Posterior vena cava (tissue), 2 donors: Measurements from ENCODE around the gene FER1L5. TPM values are rescaled to one million over a fixed set of nuclear protein-coding genes. Genes with fewer than 3 reads are reported as not detected.

Experiments used
- DNase-seq: peaks from one replicate; pipeline ENCODE4 v3.0.0-alpha.2; 2020; ENCODE audit warnings: low spot score
- intact Hi-C, 2 donors: fragments of 100-400 bp; cut with DNase I; formaldehyde crosslinking; loops; one replicate each; pipeline versions ENCODE4 v1.14.1 to v1.14.2; 2022 to 2023
- total RNA-seq, 2 donors: library from RNA; stranded (reverse); fragmentation: NEBNext Ultra II Directional; extraction: Animal tissue kit (Norgen Biotek cat#: 25700); gene quantifications; one replicate each; pipeline ENCODE4 v1.2.1, GENCODE V29; 2021
- donor health status: DM: yes; HTN: yes; CAD: no.
- donor health status: DM: yes; HTN: yes; CAD: no.

Gene FER1L5
- total RNA-seq, 2 donors from 2014 or later = 0.05 TPM; not detected in 1

DNA sequence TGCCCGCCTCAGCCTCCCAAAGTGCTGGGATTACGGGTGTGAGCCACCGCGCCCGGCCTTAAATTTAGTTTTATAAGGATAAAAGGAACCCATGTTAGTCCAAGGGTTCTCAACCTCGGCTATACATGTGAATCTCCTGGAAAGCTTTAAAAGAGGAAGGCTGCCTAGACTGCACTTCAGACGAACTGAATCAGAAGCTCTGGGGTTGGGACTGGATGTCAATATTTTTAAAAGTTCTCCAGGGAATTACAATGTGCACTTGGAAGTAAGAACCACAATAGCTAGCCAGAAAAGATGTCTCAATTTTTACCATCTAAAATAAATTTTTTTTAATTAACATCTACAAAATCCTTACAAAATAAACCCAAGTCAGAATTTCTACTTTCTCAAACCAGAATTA is 87.2 kb downstream of the FER1L5 start:
- no peak for DNase-seq

DNA sequence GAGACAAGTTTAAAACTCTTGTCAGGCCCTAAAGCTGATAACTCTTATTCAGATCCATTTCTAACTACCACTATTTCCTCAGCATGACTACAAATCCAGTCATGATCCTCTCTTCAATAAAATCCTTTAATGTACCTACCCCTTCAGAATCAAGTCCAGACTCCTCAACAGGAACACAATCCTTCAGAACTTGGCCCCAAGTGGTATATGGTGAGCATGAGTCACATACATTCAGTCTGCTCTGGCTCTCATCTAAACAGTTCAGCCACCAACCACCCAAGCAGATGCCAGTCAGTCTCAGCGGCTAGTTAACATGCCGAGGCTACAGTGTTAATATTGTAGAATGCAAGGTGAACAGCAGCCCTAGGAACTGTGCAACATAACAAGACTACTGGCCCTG is 87.6 kb downstream of the FER1L5 start:
- no peak for DNase-seq
- intact Hi-C loops = loop anchor here in 1 of 2 donors (10.0 kb wide), 1 partner anchor 225 kb away; no protein-coding TSS in a partner anchor

More for the DNA sequence above, 87.2 kb downstream of the FER1L5 start:
- intact Hi-C loops = loop anchor here in 1 of 2 donors (10.0 kb wide), 1 partner anchor 225 kb away; no protein-coding TSS in a partner anchor

DNA sequence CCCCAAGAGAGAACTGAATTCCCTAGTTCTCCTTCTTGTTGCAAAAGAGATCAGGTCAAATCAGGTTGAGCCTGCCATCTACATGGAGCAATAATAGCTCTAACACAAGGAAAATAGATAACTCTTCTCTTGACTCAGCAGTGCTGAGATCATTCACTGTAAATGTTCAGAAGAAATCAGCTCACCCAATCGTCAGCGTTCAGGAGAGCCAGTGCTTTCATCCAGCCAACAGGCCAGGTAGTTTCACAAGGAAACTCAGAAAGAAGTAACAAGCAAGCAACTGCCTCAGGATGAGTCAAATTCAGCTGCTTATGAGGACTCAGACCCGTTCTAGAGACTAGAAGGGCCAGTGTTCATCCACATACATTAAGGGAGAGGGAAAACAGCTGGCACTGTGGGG is 91.4 kb downstream of the FER1L5 start:
- intact Hi-C loops = loop anchor here in 1 of 2 donors (10.0 kb wide), 1 partner anchor 221 kb away; no protein-coding TSS in a partner anchor

DNA sequence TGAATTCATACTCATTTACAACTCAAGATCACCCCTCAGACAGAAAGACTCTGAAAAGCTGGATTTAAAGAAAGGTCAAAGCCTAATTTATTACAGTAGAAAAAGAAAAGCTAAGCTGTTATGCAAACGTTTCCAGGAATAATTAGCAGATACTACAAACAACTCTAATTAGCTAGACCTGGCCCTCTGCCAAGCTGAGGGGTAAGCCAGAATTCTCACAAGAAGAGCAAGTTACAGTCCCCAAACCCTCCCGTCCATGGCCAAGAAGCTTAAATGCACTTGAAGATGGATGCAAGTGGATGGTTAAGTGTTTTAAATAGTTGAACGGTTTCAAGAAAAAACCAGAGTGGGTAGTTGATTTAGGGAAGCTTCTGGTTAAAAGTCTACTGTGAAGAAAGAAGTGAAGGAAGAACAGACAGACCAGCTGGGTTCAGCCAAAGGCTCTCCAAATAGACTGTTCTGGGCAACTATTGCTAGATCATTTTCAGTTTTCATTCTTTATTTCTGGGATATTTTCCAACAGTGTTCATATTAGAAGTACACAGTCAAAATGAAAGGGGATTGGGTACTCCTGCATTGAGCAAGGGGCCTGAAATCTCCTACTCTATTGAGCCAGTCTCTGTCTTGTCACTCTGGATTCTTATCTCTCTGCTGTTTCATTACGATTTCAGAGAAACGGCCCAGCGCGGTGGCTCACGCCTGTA is 92.5 kb downstream of the FER1L5 start:
- intact Hi-C loops = loop anchor here in 1 of 2 donors (10.0 kb wide), 1 partner anchor 220 kb away; no protein-coding TSS in a partner anchor
- no peak for DNase-seq

More for the DNA sequence above, 91.4 kb downstream of the FER1L5 start:
- no peak for DNase-seq

DNA sequence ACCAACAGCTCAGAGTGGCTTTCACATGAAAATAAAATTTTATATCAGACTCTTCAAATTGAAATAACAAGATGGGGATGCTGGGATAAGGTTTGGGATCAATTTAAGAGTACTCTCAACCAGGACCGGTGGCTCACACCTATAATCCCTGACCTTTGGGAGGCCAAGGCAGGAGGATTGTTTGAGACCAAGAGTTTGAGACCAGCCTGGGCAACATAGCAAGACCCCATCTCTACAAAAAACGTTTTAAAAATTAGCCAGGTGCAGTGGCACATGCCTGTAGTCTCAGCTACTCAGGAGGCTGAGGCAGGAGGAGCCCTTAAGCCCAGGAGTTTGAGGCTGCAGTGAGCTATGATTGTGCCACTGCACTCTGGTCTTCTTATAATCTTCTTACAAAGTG is 94.7 kb downstream of the FER1L5 start:
- DNase-seq = no peak
- intact Hi-C loops = loop anchor here in 1 of 2 donors (10.0 kb wide), 1 partner anchor 218 kb away; no protein-coding TSS in a partner anchor

DNA sequence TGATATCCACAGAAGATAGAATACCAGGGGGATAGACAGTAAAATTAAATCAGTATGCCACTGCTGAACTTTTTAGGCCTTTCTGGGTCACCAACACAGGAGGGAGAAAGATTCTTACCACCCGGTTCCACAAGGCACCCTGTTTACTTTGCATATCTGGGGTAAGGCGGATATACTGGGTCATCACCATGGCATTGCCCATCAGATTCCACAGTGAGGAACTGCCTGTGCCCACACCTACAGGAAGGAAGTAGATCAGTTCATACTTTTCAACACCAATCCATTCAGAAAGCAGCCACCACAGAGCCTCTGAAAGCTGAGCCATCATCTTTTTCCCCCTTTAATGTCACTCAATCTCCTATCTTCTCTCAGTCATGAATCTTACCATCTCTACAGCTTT is 95.3 kb downstream of the FER1L5 start:
- no peak for DNase-seq
- intact Hi-C loops = loop anchor here in 1 of 2 donors (10.0 kb wide), 1 partner anchor 217 kb away; no protein-coding TSS in a partner anchor

DNA sequence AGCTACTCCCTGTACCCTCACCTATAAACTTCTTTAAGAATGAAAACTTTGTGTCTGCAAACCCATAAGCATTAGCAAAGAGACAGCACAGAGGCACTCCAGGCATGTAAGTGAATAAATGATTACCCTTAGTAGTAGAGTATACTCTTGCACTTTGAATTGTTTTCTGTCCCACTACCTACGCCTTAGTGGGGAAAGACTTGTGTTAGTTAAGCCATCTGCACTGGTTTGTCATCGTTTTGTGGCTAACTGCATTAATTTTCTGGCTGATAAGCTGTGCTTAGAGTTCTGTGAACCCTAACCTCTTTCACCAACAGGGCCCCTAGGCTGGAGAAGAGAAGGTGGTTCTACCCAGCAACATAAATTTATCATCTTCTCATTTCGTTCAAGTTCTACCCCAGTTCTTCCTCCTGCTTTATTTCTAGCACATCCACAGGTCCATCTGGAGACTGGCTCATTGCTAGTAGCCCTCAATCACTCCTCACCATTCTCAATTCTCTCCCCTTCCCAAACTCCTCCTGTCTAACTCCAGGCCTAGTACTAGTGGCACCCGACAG is 96.6 kb downstream of the FER1L5 start:
- intact Hi-C loops = loop anchor here in 1 of 2 donors (10.0 kb wide), 1 partner anchor 216 kb away; no protein-coding TSS in a partner anchor
- DNase-seq = no peak

DNA sequence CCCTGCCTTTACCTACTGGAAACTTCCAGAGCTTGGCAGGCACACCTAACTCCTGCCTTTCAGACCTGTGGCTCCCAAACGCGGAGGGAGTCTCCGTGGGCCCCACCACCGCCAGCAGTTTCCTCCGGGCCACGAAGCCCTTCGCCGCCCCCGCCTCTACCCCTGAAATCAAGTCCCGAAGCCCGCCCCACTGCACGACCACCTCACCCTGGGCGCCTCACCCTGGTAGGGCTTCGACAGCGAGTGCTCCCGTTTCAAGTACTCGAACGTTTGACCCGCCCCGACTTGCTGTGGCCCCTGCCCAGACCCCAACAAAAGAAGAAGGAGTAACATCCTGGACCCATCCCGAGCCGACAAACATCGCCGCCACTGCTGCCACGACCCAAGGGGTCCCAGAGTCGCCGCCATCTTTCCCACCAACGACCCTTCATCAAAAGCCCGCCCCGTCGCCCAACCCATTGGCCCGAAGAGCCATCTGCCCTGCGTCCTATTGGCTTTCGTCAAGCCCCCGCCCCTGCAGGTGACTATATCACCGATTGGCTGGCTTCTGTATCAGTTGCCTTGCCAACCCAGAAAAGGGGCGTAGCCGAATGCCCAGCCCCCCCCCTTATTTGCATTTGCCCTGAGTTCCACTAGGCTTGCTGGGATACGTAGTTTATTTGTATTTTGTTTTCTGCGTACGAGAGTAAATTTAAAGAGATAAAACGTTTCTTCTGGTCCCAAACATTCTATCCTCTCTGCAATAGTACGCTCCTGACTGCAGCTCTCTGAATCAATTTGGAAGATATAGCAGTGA is 97.3 kb downstream of the FER1L5 start, which contains the start of gene LMAN2L:
Gene LMAN2L, minus strand, starts transcription at position 432 of the 796 bp plus-strand sequence. Its CDS starts 24 bp downstream, at position 408.
- intact Hi-C loops = loop anchor here in 1 of 2 donors (10.0 kb wide), 1 partner anchor 215 kb away; no protein-coding TSS in a partner anchor
- peak; percentile 98 for DNase-seq

DNA sequence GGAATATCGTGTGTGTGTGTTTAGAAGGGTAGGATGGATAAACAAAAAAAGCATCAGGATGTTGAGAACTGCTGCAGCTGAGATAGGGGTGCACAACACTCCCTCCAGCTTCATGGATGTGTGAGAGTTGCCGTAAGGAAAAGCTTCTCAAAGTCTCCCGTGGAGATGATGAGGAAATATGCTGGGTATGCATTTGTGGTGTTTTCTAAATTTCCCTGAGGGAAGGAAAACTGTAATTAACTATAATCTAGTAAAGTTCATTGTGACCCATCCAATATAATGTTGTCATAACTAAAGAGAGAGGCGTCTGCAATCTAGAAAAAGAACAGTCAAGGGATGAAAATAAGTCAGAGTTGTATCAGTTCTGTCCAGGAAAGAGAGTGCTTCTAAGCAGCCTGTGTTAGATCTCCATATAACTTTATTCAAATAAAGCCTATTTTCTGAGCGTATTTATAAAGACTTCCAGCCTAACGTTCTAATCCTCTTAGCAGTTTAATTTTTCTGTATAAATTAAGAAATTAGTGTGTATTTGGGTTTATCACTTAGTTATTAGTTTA is 104.6 kb downstream of the FER1L5 start:
- intact Hi-C loops = no loop called here
- DNase-seq = no peak

DNA sequence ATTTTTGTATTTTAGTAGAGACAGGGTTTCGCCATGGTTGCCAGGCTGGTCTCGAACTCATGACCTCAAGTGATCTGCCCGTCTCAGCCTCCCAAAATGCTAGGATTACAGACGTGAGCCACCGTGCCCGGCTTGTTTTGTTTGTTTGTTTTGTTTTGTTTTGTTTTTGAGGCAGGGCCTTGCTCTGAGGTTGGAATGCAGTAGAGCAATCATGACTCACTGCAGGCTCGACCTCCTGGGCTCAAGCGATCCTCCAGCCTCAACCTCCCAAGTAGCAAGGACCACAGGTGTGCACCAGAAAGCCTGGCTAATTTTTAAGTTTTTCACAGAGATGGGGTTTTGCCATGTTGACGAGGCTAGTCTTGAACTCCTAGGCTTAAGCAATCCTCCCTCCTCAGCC is 109.2 kb downstream of the FER1L5 start:
- intact Hi-C loops = no loop called here

DNA sequence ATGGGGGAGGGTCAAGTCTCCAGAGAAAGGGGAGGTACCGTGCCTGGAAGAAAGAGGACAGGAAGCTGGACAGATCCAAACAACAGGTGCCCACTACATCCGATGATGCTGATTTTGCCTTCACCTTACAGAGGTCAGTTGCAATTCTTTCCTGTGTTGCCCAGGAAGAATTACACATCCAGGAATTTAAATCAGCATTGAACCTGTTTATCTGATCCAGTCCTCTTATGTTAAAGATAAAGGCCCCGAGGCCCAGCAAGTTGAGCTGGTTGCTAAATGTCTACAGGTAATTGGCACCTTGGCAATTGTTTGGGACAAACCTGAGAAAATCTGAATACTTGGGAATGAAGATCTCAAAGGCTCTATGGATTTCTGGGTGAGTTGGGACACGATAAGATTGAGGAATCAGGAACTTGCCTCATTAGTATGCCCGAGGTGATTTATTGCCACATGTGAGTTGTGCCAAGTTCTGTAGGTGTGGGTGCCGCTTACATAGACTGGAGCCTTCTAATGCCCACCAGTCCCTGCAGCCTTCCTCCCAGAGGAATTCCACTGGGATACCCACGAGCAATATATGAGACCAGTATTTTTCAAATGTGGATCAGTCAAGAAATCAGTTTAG is 111.2 kb downstream of the FER1L5 start:
- intact Hi-C loops = no loop called here
- no peak for DNase-seq

More for the DNA sequence above, 109.2 kb downstream of the FER1L5 start:
- DNase-seq = no peak

DNA sequence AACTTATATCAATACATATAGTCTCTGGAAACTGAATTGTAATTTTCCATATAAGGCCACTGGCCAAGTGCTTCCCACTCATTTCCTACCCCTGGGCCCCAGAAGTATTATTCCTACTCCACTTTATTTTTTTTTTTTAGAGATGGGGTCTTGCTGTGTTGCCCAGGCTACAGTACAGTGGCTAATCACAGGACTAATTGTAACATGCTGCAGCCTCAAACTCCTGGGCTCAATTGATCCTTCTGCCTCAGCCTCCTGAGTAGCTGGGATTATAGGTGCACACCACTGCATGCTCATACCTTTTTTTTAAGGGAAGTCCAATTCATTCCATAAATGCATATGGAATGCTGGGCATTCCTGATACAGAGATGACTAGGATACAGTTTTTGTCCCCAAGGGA is 111.8 kb downstream of the FER1L5 start:
- DNase-seq = no peak
- intact Hi-C loops = no loop called here

Other genes with a start within 250 kb of the FER1L5 start
- under 1 TPM in 1 of 2 donors, not detected in 1; 0.14 TPM for gene NEURL3, start 137.4 kb upstream of the FER1L5 start, total RNA-seq
- 100 to 1,000 TPM in 1 of 2 donors, 10 to 100 TPM in 1; 67.4 to 179 TPM for gene ARID5A, start 106.0 kb upstream of the FER1L5 start, total RNA-seq
- 10 to 100 TPM; 34.0 to 36.1 TPM for gene KANSL3, start 4.5 kb upstream of the FER1L5 start, total RNA-seq
- 10 to 100 TPM in 1 of 2 donors, 1 to 10 TPM in 1; 9.0 to 14.5 TPM for gene LMAN2L, start 97.3 kb downstream of the FER1L5 start, total RNA-seq
- gene CNNM4, start 118.1 kb downstream of the FER1L5 start, total RNA-seq = 1 to 10 TPM; 3.4 to 4.0 TPM
- 1 to 10 TPM; 6.2 to 8.0 TPM for gene CNNM3, start 173.5 kb downstream of the FER1L5 start, total RNA-seq
- gene ANKRD23, start 201.3 kb downstream of the FER1L5 start, total RNA-seq = 1 to 10 TPM; 2.9 to 4.3 TPM
- 10 to 100 TPM; 12.1 to 12.4 TPM for gene ANKRD39, start 215.3 kb downstream of the FER1L5 start, total RNA-seq
- gene SEMA4C, start 227.3 kb downstream of the FER1L5 start, total RNA-seq = 10 to 100 TPM; 35.0 to 41.6 TPM